GM19240 (cell line): ENCODE measurements around the gene MTMR3.

Source experiments
- DNase-seq: peaks from one replicate; pipeline ENCODE4 v3.0.0; 2011; ENCODE audit warnings: low spot score; ENCODE audit not compliant: insufficient read length

The MTMR3 gene

DNA sequence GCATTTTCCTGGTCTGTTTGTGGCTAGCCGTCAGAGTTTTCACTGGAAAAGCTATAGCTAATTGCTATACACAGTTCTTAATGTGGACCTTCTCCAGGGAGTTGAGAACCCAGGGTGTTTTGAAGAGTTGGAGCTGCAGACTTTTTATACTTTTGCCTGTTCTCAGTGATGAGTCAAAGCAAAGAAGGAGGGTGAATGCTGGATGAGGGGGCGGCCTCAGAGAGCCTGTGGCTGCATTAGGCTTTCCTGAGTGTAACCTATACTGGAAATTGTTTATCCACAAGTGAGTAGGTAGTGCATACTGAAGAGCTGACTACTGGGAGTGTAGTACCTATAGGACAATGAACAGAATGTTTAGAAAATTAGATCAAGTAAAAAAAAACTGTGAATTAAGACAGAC, 117.6 kb downstream of the MTMR3 start:
- DNase-seq = no peak

DNA sequence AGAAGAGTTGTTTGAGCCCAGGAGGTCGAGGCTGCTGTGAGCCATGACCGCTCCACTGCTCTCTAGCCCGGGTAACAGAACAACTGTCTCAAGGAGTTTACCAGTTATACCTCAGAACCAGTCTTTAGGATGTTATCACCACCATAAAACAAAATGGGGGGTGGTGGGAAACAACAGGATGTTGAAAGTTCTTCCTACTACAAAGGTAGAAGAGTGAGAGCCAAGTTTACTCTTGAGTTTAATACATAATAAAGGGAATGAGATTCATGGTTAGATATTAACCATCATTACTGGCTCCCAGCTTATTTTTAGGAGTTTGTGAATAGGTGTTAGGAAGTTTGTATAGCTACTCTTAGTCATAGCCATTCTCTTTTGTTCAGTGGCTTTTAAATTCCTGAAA, 118.5 kb downstream of the MTMR3 start:
- DNase-seq = no peak

DNA sequence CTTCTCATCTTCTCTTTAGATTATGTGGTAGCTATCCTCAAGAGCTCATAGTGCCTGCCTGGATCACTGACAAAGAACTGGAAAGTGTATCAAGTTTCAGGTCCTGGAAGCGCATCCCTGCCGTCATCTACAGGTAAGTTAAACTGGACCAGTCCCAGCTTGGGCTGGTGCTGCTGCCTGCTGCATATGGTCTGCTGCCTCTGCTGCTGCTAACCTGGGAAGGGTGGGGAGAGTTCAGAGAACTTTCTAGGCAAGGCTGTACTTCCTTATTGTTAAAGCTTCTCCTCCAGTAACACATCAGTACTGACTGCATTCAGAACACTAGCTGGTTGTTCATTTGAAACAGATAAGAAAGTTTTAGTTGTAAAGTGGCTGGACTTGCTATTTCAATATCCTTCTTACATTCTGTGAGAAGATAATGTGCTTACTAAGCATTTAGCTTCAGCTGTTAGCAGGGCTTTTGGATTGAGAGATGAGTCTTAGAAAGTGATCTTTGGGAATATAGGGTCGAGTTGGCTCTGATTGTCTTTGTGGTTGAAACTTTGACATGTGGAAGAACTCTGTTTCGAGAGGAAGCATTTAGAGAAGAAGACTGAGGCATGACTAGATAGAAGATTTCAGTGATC, 120.0 kb downstream of the MTMR3 start:
- no peak for DNase-seq

DNA sequence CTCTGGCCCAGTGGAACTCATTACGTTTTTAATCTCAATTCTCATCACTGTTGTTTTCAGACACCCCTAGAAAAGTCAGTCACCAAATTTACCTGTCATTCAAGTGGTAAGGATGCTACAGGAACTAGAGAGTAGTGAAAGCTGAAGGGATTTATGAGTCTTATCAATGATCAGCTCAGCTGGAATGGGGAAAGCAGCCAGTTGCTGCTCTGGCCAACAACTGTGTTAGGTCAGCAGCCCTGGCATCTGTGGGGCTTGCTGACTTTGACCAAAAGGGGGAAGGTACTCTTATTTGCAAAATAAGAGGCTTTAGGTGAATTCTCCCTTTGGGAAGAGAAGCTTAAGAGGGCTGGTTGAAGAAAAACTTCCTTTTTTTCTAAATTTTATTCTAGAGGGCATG, 121.1 kb downstream of the MTMR3 start:
- no peak for DNase-seq

DNA sequence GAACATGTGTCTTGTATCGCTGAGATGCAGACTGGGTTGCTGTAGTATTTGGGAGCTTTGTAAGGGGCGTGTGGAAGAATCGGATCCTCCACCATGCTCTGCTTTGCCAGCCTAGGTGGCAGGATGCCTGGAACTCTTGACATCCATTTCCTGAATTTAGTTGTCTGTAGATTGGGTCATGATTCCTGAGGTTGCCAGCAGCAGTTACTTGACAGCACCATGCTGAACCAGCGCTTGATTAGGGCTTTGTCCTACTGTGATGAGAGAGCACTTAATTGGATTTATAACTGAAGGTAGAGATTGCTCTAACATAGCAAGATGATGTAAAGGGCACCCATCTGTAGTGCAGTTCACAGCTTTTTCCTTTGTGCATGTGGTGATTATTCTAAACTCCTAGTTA, 121.7 kb downstream of the MTMR3 start:
- no peak for DNase-seq

DNA sequence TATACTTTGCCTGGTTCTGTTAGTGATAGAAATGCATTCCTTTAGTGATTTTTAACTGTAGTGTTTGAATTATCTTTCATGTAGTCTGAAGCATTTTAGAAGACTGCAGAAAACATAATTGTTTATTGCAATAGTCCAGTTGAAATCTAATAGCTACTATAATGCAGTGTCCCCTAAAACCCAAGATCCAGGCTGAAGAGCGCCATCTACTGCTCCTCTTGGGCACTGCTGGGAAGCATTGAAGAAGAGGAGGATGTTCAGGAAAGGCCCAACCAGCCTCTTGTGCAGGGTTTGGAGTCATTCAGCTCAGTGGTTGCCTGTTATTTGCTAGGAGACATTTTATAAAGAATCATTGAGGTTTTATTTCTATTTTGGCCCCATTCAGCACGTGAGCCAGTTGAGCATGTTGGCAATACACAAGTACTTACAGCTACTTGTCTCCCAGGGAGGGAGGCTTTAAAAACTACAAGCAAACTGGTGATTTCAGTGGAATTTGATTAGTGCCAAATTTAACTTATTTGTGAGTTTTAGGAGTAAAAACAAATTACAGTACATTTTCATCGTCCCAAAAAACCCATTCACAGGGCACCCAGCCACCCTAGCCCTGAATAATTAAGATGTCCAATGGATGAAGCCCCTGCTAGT, 122.4 kb downstream of the MTMR3 start:
- DNase-seq = peak; percentile 51

DNA sequence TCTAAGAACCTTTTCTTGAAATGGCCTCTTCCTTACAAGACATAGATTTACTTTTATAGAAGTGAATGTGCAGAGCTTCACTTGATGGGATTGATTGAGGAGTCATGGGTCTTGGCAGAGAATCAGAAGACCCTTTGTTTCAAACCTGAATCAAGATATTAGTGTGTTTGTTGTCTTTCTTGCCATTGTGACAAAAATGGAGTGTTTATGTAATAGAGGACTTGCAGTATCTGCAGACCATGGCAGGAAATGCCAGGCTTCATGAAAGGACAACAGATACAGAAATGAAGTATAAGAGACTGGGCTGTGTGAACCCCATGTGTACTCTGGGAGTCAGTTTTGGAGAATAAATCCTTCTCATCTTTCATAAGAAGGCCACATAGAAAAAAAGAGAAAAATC, 124.4 kb downstream of the MTMR3 start:
- DNase-seq = no peak

DNA sequence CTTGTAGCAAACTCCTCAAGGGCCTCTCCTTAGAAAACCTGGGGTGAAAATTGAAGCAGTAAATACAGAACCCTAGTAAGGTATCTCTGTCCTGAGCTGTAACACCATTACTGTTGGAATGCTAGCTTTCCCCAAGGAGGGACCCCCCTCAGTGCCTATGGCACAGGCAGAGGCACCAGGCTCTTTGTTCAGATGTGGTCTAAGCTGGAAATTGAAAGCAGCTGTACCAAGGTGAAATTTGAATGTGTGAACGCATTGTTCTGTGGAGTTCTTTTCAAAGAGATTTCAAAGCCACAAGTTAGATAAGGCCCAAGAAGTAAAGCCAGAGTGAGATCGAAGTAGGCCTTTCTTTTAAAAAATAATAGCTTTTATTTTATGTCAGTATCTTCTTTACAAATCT, 125.4 kb downstream of the MTMR3 start:
- DNase-seq = no peak

DNA sequence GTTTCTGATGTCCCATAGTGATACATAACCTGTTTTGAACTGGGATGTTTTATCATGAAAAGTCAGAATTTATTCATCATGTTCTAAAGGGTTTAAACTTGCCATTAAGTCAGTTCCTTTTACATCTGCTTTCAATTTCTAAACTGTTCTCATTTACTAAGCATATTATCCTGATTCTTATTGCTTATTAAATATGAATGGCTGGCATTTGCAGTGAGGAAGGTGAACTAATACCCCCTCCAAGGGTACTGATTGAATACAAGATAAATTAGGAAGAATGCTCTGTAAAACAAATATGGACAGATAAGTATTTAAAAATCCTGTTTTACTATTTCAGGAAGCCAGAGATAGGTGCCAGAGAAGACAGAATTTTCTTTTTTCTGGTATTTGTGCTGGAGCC, 126.5 kb downstream of the MTMR3 start:
- DNase-seq = no peak

DNA sequence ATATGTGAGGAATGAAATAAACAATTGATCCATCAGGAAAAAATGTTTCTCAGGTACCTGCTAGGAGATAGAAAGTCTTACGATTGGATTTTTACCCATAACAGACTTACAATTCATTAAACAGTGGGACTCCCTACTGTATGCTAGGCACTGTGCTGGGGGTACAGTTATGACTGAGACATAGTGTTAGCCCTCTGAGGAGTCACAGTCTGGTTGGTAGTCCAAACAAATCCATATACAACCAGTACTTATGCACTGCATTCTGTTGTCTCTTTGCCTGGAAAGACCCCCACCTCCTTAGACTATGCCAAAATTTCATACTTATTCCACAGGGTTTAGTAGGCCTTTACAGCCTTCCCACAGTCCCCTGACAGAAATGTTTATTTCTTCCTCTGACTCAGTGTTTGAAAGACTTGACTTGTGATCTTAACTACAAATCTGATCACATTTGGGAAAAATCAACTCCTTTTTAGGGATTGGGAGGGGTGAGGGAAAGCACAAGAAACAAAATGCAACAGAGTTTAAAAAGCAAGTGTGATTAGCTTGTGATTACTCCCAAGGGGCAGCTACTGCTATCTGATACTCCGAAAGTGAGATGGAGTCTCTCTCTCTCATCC, 127.9 kb downstream of the MTMR3 start:
- DNase-seq = no peak

DNA sequence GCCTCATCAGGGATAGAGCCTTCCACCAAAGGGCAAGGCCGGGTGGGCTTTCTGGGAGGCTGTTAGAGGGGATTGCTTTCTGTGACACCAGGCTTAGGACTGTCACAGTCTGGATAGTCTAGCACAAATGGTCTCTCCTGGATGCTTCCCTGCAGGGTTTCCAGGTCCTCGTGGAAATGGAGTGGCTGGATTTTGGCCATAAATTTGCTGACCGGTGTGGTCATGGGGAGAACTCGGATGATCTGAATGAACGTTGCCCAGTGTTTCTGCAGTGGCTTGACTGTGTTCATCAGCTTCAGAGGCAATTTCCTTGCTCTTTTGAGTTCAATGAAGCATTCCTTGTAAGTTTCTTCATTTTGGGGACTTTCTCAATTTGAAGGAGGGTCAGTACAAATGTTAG, 130.2 kb downstream of the MTMR3 start:
- DNase-seq = no peak

DNA sequence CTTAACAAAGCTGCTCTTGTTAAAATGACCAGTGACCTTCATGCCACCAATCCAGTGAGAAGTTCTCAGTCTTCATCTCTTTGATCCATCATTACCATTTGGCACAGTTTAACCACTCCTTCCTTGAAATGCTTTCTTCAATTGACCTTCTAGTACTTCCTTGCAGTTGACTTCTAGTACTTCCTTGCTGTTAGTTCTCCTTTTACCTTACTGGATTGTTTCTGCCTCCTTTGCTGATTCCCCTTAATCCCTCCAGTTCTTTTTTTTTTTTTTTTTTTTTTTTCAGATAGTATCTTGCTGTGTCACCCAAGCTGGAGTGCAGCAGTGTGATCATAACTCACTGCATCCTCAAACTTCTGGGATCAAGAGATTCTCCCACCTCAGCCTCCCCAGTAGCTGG, 131.3 kb downstream of the MTMR3 start:
- no peak for DNase-seq

DNA sequence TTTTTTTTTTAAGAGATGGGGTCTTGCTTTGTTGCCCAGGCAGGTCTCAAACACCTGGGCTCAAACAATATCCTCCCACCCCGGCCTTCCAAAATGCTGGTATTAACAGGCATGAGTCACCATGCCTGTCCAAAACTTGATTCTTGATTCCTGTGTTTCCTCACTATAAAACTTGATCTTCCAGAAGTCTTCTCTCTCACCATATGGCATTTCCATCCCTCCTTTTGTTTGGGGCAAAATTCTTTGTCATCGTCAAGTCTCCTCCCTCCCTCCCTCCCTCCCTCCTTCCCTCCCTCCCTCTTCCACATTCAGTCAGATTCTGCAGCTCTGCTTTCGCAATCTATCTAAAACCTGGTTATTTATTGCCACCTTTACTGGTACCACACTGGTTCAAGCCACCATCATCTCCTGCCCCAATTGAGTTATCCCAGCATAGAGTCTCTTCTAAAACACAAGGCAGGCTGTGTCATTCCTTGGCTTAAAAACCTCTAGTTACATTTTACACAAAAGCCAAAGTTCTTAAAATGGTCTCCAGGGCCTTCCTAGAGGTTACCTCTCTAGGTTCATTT, 132.3 kb downstream of the MTMR3 start:
- DNase-seq = no peak

DNA sequence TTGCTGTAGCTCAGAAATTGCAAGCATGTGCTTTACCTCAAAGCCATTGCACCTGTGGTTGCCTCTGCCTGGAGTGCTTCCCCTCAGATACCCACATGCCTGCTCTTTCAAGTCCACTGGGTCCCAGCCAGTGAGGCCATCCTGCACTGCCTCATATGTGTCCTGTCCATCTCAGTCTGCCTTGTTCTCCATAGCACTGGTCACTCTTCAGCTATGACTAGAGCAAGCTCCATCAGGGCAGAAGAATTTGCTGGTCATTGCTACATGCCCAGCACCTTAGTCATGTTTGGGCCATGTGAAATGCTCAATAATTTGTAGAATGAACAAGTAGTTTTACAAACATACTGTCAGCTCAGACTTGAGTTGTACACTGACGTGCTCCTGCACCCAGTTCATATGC, 132.9 kb downstream of the MTMR3 start:
- DNase-seq = no peak

DNA sequence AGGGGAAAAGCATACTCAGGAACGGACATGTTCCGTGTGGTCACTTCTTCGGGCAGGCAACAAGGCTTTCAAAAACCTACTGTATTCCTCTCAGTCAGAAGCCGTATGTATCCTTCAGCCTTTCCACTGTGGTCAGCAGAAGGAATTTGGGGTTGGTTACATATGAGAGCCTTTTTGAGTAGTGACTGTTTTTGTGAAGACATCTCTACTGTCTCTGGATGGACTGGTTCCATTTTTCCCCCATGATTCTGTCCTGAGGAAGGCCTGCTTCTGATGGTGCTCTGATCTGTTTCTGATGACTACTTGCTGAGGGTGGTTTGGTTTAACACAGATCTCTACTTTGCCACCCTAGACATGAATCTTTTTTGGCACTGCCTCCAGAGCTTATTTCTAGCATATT, 133.6 kb downstream of the MTMR3 start:
- DNase-seq = no peak

DNA sequence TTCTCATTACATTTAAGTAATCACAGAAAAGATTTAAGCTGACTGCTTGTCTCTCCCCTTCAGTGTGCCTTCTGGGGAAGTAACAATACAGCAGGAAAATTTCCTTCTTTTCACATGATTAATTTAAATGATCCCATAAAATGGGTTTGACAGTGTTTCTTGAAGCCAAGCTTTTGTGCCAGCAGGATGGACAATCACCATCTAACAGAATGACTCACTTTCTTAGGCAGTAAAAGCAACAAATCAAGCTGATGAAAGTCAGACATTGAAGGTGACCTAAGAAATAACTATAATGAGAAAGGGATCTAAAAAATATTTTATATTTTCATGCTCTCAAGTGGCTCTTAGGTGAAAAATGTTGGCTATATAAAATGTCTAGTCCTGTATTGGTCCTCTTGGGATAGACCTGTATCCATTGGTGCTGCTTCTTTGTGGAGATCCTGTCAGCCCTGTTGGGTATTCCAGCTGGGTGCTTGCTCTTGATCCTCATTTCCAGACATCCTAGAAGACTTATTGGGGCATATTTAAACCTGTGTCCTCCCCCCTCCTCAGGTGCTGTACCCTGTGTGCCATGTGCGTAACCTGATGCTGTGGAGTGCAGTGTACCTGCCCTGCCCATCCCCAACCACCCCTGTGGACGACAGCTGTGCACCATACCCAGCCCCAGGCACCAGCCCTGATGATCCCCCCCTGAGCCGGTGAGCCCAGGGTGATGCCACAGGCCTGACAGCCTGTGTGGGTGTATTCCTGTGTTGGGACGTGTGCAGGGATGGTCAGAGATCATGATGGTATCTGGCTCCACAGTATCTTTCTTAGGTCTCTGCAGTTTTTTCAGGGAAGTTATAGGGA, 134.6 kb downstream of the MTMR3 start:
- DNase-seq = no peak

DNA sequence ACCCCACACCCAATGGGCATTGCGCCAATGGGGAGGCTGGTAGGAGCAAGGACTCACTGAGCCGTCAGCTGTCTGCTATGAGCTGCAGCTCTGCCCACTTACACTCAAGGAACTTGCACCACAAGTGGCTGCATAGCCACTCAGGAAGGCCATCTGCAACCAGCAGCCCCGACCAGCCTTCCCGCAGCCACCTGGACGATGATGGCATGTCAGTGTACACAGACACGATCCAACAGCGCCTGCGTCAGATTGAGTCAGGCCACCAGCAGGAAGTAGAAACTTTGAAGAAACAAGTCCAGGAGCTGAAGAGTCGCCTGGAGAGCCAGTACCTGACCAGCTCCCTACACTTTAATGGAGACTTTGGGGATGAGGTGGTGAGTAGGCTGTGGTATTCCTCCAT, 137.5 kb downstream of the MTMR3 start:
- no peak for DNase-seq

DNA sequence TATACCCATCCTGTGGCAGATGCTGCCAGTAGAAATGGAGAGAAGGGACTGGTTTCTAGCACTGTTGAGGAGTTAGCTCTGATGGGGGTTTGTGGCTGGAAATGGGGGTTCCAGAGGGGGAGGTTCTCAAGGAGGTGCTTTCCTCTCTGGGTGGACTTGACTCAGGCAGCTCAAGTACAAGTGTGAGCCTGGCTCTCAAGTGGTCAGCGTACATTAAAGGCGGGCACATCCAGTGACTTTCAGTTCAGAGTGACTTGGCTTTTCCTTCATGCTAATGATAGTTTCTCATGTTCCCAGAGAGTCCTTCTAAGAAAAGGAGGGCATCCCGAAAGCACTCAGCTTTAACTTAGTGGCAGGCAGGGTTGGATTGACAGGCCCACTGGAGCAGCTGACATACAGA, 138.4 kb downstream of the MTMR3 start:
- DNase-seq = no peak

DNA sequence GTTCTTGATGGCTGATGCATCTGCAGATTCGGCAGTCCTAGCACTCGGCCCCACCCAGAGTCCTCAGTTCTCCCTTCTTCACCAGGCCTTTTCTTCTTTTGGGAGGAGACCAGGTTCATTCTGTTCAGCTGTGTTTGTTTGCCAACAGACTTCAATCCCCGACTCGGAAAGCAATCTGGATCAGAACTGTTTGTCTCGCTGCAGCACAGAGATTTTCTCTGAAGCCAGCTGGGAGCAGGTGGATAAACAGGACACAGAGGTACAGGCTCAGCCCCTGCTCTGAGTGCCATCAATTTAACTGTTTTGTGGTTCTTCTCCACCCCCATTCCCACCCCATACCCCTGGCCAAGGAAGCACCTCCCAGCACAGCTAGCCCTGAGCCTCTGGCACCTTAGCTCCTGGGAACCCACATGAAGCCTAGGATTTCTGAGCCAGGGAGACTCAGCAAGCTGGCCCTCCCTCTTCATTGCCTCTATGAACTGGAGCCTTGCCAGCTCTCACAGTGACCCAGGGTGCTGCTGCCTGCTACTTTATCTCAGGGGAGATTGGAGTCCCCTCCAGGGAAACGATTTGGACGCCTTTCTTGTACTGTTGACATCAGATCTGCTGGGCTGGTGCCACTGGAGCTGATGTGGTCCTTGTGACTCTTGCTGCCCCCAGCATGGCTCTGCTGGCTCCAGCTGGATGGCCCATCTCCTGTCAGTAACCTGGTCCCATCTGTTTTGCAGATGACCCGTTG, 139.1 kb downstream of the MTMR3 start:
- DNase-seq = no peak

DNA sequence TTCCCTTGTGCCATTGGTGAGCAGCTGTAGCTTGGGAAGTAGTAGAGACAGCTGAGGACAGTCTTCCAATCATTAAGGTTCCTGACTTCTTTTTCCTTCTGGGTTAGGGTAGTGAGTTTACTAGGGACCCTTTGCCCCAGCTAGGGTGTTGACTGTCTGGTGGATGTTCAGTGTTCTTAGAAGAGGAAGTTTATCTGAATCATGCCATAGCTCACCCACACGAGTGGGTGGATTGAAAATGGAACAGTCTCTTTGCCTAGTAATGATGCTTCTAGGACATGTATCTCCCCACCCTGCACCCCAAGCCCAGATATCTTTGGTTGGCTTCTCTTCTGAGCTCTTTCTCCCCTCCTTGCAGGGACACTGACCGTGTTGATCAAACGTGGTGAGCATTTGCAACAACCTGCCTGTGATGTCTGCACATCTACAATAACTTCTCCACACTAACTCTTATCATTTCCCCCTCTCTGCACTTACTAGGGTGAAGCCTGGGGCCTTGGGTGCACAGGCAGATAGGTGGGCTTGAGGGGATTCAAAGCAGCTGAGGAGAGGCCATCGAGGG, 140.2 kb downstream of the MTMR3 start:
- DNase-seq = no peak

DNA sequence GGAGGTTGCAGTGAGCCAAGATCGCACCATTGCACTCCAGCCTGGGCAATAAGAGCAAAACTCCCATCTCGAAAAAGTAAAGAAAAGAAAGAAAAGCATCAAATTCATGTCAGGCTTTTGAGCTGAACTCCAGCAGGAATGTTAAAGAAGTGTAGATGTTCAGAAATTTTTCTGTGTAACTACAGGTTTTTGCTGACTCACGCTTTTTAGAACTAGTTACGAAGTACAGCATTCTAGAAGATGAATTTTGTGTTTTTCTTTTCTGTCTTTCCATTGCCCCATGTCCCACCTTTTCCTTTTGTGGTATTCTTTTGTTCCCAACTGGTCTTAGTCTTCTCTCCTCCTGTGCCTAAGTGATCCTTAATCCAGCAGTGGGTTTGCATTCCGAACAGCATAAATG, 141.3 kb downstream of the MTMR3 start:
- DNase-seq = no peak
